ENCODE results near the gene PHF19.

The PHF19 gene

DNA sequence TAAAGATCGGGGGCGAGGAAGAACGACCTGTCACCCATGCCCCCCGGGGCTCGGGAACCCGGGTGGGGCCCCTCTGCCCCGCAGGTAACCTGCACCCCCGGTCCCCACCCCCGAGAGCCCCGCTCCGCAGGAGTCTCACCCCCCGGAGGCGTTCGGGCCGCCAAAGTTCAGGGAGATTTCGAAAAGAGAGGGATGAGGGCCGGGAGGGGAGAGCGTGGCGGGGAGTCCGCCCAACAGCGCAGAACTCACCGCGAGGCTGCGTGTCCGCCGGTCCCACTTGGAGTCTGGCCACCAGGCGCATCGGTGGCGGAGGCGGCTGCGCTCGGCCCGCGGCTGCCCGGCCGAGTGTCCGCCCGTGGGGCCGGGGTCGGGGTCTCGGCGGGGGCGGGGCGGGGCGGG lies at the start of gene PHF19:
PHF19 (minus strand) TSS at position 347 of the 399 bp plus-strand sequence. CDS start 2,447 bp downstream, outside the sequence.
- ATAC-seq (peak; percentile 18), DNase-seq (peak; percentile 66)
- Mint-ChIP-seq H3K9me3 (no peaks in the 10 kb centered on the region), H3K4me3 (peak within 1 kb of the TSS; percentile 91), H3K27me3 (no peaks in the 10 kb centered on the region), H3K27ac (peak within 1 kb of the TSS; percentile 97), H3K36me3 (ENCODE audit: low read depth) (peaks cover 48% of the 10 kb centered on the region), H3K4me1 (peaks cover 84% of the 10 kb centered on the region)

DNA sequence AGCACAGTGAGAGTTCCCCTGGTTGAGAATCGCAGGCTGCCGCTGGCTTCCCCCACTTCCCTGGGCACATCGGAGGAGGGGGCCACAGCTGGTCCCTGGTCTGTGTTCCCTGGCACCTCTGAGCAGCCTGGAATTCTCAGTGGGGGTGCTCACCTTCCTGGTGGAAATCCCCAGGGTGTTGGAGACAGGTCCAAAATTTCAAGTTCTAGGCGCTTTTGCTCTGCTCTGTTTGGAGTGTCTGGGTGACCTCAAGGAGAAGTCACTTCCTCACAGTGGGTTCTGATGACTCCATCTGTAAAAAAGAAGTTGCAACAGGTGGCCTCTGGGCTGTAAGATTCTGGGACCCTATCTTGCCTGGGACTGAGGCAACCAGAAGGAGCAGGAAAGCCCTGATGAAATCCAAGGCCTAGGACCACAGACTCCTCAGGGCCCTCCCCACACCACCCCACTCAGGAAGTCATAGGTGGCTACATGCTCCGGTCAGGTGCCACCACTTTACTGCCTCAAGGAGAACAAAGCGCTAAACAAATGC lies 49.5 kb upstream of the PHF19 start, which contains the start of gene TRAF1:
TRAF1 (minus strand) TSS at position 400 of the 532 bp plus-strand sequence. CDS start 721 bp downstream, outside the sequence.
- H3K27ac Mint-ChIP-seq = peak within 1 kb of the TSS; percentile 95
- peak within 1 kb of the TSS; percentile 90 for H3K4me3 Mint-ChIP-seq
- no peak for DNase-seq
- peaks cover 52% of the 10 kb centered on the region for H3K36me3 Mint-ChIP-seq (ENCODE audit: low read depth)
- H3K9me3 Mint-ChIP-seq = no peaks in the 10 kb centered on the region
- peaks cover 73% of the 10 kb centered on the region for H3K4me1 Mint-ChIP-seq
- no peaks in the 10 kb centered on the region for H3K27me3 Mint-ChIP-seq
- ATAC-seq = peak; percentile 13

DNA sequence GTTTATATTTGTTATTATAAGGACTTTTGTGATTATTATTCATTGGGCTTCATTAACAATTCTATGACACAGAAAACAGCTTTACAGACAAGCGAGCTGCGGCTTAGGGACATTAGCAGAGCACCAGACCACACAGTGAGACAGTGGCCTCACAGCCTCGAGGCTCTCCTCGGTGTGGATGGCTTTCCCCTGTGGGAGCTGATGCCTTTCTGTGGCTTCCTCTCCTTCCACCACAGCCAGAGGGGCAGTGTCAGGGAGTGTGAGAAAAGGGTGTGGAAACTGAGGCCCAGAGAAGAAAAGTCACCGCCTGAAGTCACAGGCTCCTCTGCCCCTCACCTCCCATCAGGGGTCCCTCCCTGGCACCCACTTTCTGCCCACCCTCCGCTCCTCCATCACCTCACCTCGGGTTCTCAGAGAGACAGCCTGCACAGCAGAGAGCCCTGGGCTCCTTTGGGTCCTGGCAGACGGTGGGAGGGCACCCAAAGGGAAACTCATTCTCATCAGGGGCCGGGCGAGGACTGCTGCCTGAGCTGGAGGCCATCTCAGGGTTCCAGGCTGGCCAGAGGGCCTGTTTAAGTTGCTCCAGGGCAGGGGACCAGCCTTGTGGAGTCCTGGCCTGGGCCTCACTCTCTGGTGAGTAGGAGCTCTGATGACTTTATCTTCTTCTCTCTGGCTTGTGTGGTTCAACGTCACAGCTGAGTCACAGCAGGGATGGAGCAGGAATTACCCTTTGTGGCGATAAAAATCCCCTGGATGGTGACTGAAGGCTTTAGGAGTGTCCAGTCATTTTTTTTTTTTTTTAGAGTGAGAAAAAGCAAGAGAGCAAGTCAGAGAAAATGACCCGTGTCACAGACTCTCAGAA lies 48.8 kb upstream of the PHF19 start:
- H3K4me1 Mint-ChIP-seq = peaks cover 74% of the 10 kb centered on the region
- H3K27me3 Mint-ChIP-seq = no peaks in the 10 kb centered on the region
- DNase-seq (peak; percentile 87), ATAC-seq (peak; percentile 71)
- peak overlapping the region; percentile 90 for H3K4me3 Mint-ChIP-seq
- H3K9me3 Mint-ChIP-seq = no peaks in the 10 kb centered on the region
- H3K27ac Mint-ChIP-seq = peak overlapping the region; percentile 95
- H3K36me3 Mint-ChIP-seq (ENCODE audit: low read depth) = peaks cover 56% of the 10 kb centered on the region

DNA sequence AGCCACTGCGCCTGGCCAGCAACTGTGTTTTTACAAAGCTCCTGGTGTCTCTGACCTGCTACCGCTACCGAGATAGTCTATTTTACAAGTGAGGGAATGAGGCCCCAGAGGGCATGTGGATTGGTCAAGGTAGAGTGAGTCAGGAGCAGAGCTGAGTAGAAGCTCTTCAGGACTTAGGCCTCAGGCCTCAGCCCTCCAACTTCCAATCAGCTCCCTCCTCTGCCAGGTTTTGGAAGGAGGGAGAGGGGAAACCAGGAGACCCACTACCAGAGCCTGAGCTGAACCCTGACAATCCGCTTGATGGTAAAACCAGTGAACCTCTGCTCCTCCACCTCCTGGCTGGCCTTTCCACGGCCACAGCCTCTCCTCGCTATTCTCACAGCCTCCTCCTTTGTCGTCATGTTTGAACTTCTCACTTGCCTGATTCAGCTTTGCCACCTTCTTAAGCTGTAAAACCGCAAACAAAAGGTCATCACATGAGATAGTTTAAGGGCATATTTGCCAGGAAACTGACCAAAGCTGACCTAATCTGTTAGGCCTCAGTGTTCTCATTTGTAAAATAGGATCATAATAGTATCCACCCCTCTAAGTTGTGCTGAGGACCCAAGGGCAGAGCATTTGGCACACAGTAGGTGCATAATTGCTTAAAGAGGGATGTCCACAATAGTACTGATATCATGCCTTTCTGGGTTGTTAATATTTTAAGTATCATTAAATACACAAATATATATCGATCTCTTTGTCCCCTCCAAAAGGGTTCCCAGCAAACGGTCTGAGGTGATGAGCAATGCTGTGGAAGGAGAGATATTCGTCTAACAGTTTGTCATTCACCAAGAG lies 47.9 kb upstream of the PHF19 start:
- Mint-ChIP-seq H3K27me3 (no peaks in the 10 kb centered on the region), H3K4me3 (peak overlapping the region; percentile 90), H3K36me3 (ENCODE audit: low read depth) (peaks cover 62% of the 10 kb centered on the region), H3K4me1 (peaks cover 74% of the 10 kb centered on the region), H3K9me3 (no peaks in the 10 kb centered on the region), H3K27ac (peak overlapping the region; percentile 95)
- DNase-seq (no peak), ATAC-seq (no peak)

DNA sequence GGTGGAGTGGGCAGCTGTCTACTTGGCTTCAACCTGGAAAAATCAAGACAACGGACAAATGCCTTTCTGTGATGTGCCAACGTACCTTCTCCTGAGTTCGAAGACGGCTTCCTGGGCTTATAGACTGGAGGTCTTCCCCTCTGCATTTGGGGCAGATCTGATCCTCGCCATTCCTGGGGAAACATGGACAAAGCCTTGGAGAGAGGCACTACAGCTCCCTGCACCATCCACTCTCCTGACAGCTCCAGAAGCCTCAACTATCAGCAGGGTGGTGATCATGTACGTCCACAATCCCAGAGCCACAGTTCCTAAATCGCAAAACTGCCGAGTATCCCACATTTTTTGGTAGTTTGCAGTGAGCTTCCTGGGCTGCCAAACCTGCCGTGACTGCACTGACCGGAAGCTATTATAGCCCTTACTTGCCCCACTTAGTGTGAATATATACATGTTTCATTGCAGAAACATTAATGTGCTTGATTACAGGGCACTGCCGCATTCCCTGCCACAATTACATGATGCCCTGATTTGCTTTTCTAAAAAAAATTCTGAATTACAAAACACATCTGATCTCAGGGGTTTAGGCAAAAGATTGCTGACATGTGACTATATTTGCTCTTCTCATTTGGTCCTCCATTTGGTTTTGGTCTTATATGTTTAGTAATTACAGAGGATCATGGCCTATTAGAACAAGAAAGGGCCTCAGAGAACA lies 46.8 kb upstream of the PHF19 start:
- DNase-seq = no peak
- no peaks in the 10 kb centered on the region for H3K9me3 Mint-ChIP-seq
- H3K4me1 Mint-ChIP-seq = peaks cover 78% of the 10 kb centered on the region
- peak overlapping the region; percentile 95 for H3K27ac Mint-ChIP-seq
- peaks cover 71% of the 10 kb centered on the region for H3K36me3 Mint-ChIP-seq (ENCODE audit: low read depth)
- ATAC-seq = no peak
- H3K4me3 Mint-ChIP-seq = peak overlapping the region; percentile 90
- H3K27me3 Mint-ChIP-seq = no peaks in the 10 kb centered on the region

DNA sequence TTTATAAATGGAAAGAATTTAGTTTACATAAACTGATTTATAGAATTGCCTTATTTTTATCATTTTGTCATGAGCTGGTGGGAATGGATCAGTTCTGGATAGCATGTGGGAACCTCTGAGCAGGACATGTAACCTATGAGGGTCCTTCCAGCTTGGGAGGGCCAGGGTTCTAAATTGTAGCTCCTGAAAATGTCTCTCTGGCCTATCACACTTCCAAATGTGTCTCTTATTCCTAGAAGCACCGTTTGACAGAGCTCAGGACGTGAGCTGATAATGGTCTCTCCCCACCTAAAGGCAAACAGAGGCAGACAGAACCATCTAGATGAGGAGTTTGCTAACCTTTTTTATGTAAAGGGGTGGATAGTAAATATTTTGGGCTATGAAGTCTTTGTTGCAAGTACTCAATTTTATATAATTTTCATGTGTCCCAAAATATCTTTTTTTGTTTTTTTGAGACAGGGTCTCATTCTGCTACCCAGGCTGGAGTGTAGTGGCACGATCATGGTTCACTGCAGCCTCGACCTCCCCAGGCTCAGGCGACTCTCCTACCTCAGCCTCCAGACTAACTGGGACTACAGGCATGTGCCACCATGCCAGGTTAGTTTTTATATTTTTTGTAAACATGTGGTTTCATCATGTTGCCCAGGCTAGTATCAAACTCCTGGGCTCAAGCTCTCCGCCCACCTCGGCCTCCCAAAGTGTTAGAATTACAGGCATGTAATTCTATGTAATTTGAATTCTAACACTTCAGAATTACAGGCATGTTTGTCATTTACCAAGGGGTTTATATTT lies 45.6 kb upstream of the PHF19 start:
- no peak for DNase-seq
- no peak for ATAC-seq
- Mint-ChIP-seq H3K36me3 (ENCODE audit: low read depth) (peaks cover 82% of the 10 kb centered on the region), H3K27me3 (no peaks in the 10 kb centered on the region), H3K4me3 (peak overlapping the region; percentile 90), H3K9me3 (no peaks in the 10 kb centered on the region), H3K4me1 (peaks cover 80% of the 10 kb centered on the region), H3K27ac (peak overlapping the region; percentile 95)

DNA sequence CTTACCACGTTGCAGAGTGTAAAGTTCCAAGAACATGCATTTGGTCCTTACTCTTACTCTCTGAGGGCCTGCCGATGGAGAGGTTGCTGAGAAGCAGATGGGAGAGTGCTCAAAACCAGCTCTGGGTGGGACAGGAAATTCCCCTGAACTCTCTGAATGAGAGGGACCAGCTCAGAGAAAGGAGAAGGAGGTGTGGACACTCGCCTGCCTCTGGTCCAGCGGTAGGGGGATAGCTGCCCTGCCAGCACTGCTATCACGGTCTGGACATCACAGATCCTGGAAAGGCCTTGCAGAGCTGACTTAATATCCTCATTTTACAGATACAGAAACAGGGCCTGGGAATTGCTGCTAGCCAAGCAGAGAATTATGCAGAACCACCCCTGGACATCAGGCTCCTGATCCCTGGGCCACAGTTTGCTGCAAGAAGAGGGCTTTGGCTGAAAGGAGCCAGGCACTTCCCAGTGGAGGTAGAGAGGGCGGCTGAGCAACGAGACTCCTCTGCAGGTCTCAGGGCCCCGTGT lies 44.7 kb upstream of the PHF19 start:
- Mint-ChIP-seq H3K27ac (peak overlapping the region; percentile 95), H3K4me1 (peaks cover 80% of the 10 kb centered on the region), H3K9me3 (no peaks in the 10 kb centered on the region), H3K4me3 (peak overlapping the region; percentile 90), H3K27me3 (no peaks in the 10 kb centered on the region), H3K36me3 (ENCODE audit: low read depth) (peaks cover 90% of the 10 kb centered on the region)
- no peak for ATAC-seq
- no peak for DNase-seq

DNA sequence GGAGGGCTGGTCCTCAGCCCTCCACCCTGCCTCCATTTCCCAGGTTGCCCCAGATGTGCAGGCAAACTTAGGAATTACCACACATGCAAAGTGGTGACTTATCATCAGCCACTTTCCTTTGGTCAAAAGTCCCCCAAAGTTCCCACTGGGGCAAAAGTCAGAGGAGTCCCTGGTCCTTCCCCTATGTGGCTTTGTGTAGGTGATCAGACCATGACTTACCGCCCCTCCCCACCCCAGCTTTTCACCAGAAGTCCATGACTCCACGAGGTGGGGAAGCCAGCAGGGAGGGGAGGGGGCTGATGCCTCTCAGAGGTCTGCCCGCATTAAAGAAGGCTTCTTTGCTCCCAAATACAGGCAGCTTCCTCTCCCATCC lies 43.8 kb upstream of the PHF19 start:
- Mint-ChIP-seq H3K4me1 (peaks cover 80% of the 10 kb centered on the region), H3K27me3 (no peaks in the 10 kb centered on the region), H3K9me3 (no peaks in the 10 kb centered on the region), H3K27ac (peak overlapping the region; percentile 95), H3K36me3 (ENCODE audit: low read depth) (peaks cover 95% of the 10 kb centered on the region), H3K4me3 (peak overlapping the region; percentile 90)
- ATAC-seq (peak; percentile 54), DNase-seq (peak; percentile 69)

DNA sequence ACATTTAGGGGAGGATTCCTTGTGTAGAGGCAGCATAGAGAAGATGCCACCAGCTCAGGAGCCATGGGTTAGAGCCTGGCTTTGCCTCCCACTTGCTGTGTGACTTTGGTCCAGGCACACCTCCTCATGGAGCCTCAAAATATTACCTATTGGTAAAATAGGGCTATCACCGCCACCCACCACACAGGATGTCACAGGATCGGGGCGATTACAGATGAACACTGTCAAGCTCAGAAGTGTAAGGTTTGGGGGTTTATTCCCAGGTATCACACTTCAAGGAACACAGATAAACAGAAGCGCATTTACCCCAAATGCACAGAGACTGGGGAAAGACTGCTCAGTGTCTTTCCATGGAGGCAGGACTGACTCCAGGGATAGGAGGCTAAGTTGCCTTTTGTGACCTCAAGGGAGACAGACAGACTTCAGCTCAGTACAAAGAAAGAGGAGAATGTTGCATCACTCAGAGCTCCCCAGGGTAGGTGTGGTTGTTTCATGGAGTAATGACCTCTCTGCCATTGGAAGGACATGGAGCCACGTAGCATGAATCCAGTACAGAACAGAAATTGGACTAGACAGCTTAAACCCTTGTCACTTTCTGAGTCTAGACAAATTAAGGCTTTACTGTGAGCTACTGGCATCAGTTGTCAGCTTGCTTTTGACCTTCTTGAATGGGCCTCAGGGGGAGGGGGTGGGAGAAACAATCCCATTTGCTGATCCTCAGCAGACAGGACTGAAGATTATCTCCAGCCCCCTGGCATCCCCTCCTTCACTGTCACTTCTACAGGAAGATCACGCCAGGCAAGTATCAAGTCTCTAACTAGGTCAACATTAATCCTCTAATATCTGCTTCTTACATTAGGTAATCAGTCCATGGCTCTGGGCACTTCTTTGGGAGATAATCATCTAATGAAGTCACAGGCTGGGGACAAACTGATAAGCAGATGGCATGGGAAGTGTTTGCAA lies 43.1 kb upstream of the PHF19 start:
- no peak for ATAC-seq
- peak overlapping the region; percentile 90 for H3K4me3 Mint-ChIP-seq
- H3K27me3 Mint-ChIP-seq = no peaks in the 10 kb centered on the region
- H3K4me1 Mint-ChIP-seq = peaks cover 85% of the 10 kb centered on the region
- peaks cover 93% of the 10 kb centered on the region for H3K36me3 Mint-ChIP-seq (ENCODE audit: low read depth)
- no peak for DNase-seq
- peak overlapping the region; percentile 95 for H3K27ac Mint-ChIP-seq
- no peaks in the 10 kb centered on the region for H3K9me3 Mint-ChIP-seq

DNA sequence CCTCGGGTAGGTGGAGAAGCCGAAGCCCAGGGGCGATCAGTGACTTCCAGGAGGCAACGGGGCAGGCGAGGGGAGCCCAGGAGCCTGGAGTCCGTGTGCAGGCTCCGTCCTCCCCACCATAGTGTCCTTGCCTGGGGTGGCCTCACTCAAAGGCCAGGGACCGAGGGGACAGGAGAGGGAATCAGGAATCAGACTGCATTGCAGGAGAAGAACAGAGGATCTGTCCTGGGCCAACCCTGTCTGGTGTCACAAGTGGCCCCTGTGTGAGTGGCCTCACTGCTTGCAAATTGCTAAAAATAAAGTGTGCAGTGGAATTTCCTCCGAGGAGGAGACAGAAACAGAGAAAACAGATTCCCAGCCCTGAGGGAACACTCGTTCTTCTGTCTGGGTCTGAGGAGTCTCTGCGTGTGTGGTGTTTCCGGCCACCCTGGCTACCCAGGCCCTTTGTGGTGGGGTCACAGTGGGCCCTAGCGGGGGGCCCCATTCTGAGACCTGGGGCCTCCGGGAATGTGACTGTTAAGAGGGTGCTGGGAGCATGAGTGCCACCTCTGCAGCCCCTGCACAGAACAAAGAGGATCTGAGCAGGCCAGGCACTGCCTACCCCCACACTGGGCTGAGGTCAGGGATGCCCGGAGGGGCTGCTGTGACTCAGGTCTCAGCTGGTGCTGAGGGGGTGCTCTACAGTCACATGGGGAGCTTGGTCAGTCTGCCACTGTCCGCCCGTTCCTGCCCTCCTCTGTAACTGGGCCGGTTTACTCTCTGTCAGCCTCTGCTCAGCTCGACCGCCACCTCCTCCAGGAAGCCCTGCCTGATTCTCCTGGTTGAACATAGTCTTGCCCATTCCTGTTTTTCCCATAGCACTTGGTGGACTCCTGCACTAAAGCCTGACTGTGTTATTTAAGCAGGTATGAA lies 42.2 kb upstream of the PHF19 start:
- DNase-seq (no peak), ATAC-seq (no peak)
- no peaks in the 10 kb centered on the region for H3K27me3 Mint-ChIP-seq
- peaks cover 93% of the 10 kb centered on the region for H3K36me3 Mint-ChIP-seq (ENCODE audit: low read depth)
- H3K4me3 Mint-ChIP-seq = peak overlapping the region; percentile 90
- H3K4me1 Mint-ChIP-seq = peaks cover 86% of the 10 kb centered on the region
- no peaks in the 10 kb centered on the region for H3K9me3 Mint-ChIP-seq
- H3K27ac Mint-ChIP-seq = peak overlapping the region; percentile 95

DNA sequence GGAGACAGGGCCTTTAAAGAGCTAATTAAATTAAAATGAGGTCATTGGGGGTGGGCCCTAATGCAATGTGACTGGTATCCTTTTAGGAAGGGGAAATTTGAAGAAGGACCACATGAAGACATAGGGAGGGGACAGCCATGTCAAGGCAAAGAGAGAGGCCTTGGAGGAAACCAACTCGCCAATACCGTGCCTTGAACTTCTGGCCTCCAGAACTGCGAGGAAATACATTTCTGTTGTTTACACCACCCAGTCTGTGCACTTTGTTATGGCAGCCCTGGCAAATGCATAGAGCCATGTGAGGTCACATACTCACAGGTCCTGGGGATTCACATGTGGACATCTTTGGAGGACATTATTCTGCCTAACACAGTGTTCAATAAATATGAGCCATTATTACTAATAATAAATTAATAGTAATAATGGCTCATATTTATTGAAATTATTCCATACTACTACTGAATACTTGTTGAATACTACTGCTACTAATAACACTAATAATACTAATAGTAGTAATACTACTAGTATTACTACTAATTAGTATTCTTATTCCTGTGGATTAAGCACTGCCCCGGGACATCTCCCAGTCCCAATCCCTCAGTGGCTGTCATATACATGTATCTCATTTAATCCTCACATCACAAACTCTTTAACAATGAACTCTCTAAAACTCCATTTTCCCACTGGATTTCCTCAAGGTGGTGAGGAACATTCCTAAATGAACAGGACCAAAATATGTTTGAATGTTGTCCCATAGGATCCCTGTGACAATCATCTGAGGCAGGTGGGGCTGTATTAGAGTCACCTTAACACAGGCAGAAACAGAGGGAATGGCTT lies 41.2 kb upstream of the PHF19 start:
- ATAC-seq (no peak), DNase-seq (no peak)
- Mint-ChIP-seq H3K27ac (peak overlapping the region; percentile 95), H3K4me1 (peaks cover 92% of the 10 kb centered on the region), H3K9me3 (no peaks in the 10 kb centered on the region), H3K4me3 (peak overlapping the region; percentile 90), H3K27me3 (no peaks in the 10 kb centered on the region), H3K36me3 (ENCODE audit: low read depth) (peaks cover 92% of the 10 kb centered on the region)

All from activated naive CD8-positive, alpha-beta T cell treated with anti-CD3 and anti-CD28 coated beads, Interleukin-2, amount 50 U/mL, for 24 hours (primary cell).